ENCODE results near the gene KDSR. TPM values are rescaled to one million over a fixed set of nuclear protein-coding genes. Genes with fewer than 3 reads are reported as not detected.

Gene KDSR
- total and polyA plus RNA-seq, 10 donors, result 5.7 to 42.2 (median 32.6) TPM

DNA sequence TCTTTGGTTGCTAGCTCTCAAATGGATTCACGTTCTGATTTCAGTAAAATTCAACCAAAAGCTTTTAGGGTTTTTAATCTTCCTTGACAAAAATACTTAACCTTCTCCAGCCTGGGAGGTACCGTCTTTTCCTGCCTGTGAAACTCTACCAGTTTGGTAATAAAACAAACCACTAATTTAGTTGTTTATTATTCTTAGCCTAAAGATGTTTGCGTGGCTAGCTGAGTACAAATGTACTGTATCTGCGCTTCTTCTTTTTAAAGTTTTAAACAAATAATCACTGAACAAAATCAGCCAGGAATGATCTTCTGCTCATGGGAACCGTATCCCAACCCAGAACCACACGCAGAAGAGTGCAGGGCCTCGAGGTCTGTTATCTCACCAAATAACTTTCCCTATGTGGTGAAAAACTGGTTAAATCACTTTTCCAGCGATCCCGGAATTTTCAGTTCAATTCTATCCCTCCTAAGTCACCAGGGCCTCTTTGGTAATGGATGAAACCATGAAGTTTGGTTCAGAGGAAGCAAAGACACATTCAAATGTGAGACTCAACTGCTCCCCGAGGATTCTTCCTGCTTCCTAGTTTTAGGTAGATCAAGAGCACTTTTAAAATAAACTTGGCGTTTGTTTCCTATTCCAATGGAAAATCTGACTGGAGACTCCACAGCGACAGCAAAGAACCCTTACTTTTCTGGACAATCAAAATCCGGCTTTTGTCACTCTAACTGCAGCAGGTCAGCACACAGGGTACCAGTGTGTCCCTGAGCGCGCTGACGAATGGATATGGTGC lies 83.5 kb downstream of the KDSR start:
- H3K36me3 ChIP-seq, result peaks cover 0 to 15% (median 5%) of the 10 kb centered on the region in 6 donors
- no peak for DNase-seq
- peaks cover 14 to 98% (median 70%) of the 10 kb centered on the region in 6 donors for H3K4me1 ChIP-seq
- 78 to 89% (median 86%) methylated on average over 16 of the region's 16 CpGs for WGBS, 5 donors
- H3K27me3 ChIP-seq (replicated peaks in 1 of 7), result no peaks in the 10 kb centered on the region
- H3K4me3 ChIP-seq, result no peak overlapping the region
- no peaks in the 10 kb centered on the region for H3K9me3 ChIP-seq
- intact Hi-C loops (cut with DNase I; ENCODE audit: low total_unique reads), result no loop called here
- peak overlapping the region in 7 of 8 donors; percentile 24 to 86 (median 73) for H3K27ac ChIP-seq
- TF ChIP-seq, protein P1, sequence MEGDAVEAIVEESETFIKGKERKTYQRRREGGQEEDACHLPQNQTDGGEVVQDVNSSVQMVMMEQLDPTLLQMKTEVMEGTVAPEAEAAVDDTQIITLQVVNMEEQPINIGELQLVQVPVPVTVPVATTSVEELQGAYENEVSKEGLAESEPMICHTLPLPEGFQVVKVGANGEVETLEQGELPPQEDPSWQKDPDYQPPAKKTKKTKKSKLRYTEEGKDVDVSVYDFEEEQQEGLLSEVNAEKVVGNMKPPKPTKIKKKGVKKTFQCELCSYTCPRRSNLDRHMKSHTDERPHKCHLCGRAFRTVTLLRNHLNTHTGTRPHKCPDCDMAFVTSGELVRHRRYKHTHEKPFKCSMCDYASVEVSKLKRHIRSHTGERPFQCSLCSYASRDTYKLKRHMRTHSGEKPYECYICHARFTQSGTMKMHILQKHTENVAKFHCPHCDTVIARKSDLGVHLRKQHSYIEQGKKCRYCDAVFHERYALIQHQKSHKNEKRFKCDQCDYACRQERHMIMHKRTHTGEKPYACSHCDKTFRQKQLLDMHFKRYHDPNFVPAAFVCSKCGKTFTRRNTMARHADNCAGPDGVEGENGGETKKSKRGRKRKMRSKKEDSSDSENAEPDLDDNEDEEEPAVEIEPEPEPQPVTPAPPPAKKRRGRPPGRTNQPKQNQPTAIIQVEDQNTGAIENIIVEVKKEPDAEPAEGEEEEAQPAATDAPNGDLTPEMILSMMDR (IDR thresholded peaks at IDR 0.05 in 8 of 11, conservative IDR thresholded peaks at IDR 0.05 in 3 of 11), result no peak
- TF ChIP-seq POLR2AphosphoS5 (IDR thresholded peaks at IDR 0.05) (no peak), POLR2A (IDR thresholded peaks at IDR 0.05) (no peak)

DNA sequence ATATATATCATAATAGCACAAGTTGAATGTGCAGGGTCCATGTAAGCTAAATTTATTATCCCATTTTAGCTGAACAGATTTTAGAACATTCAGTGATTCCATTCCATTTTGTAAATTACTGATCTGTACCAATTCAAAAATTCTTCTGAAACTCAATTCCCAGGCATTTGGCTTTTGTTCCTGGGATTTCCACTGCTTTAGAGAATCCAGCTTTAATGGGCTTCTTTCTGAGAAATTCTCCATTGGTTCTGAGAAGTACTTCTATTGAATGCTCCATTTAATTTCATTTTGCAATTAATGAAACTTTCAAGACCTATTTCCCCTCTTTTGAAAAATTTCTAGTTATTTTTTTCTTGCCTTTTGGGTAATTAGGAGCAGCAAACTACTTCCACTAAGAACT lies 84.2 kb downstream of the KDSR start:
- Histone ChIP-seq H3K4me1 (peaks cover 19 to 98% (median 69%) of the 10 kb centered on the region in 6 donors), H3K4me3 (no peak overlapping the region), H3K27me3 (replicated peaks in 1 of 7) (no peaks in the 10 kb centered on the region), H3K27ac (peak overlapping the region in 6 of 8 donors; percentile 24 to 86 (median 74)), H3K36me3 (peaks cover 0 to 15% (median 5%) of the 10 kb centered on the region in 6 donors), H3K9me3 (no peaks in the 10 kb centered on the region)
- TF ChIP-seq, protein P1 (IDR thresholded peaks at IDR 0.05 in 8 of 11, conservative IDR thresholded peaks at IDR 0.05 in 3 of 11), result no peak
- TF ChIP-seq POLR2AphosphoS5 (IDR thresholded peaks at IDR 0.05) (no peak), POLR2A (IDR thresholded peaks at IDR 0.05) (no peak)
- no peak for DNase-seq
- intact Hi-C loops (cut with DNase I; ENCODE audit: low total_unique reads), result no loop called here

Other genes with a start within 250 kb of the KDSR start
- 100 to 1,000 TPM in 1 of 7 donors, 10 to 100 TPM in 6; 65.7 to 112 (median 83.2) TPM for gene BCL2, start 47.4 kb downstream of the KDSR start, total RNA-seq
- 10 to 100 TPM in 2 of 3 donors, 1 to 10 TPM in 1; 9.6 to 18.0 (median 15.0) TPM for gene BCL2, start 47.4 kb downstream of the KDSR start, polyA plus RNA-seq
- gene VPS4B, start 55.3 kb upstream of the KDSR start, total RNA-seq, result 10 to 100 TPM; 39.8 to 69.4 (median 63.9) TPM
- gene VPS4B, start 55.3 kb upstream of the KDSR start, polyA plus RNA-seq, result 10 to 100 TPM; 11.1 to 18.9 (median 12.6) TPM
- not detected for gene SERPINB5, start 109.8 kb upstream of the KDSR start, total RNA-seq
- under 1 TPM in 1 of 3 donors, not detected in 2; 0.02 TPM for gene SERPINB5, start 109.8 kb upstream of the KDSR start, polyA plus RNA-seq
- not detected for gene SERPINB12, start 175.2 kb upstream of the KDSR start, total RNA-seq
- gene SERPINB12, start 175.2 kb upstream of the KDSR start, polyA plus RNA-seq, result not detected
- not detected for gene SERPINB13, start 220.1 kb upstream of the KDSR start, total RNA-seq
- under 1 TPM in 1 of 3 donors, not detected in 2; 0.16 TPM for gene SERPINB13, start 220.1 kb upstream of the KDSR start, polyA plus RNA-seq